GM10248 (cell line): ENCODE data around the gene ZFAND6.

Experiments used
- CTCF ChIA-PET: fragments of 300-600 bp; sonication (Branson Sonifier 250); formaldehyde crosslinking; extraction: SDS; loops from one replicate; lab custom pipeline; 2021; ENCODE audit warnings: antibody characterized with exemption; lab: Yijun Ruan, JAX
- POLR2A ChIA-PET: fragments of 350-650 bp; sonication (Branson Sonifier 250); formaldehyde crosslinking; extraction: SDS; loops from one replicate; lab custom pipeline; 2020; ENCODE audit warnings: antibody characterized with exemption; lab: Yijun Ruan, JAX
- DNase-seq: peaks from one replicate; pipeline ENCODE4 v3.0.0; 2012; ENCODE audit errors: extremely low spot score
- CTCF ChIP-seq: IDR thresholded peaks from 2 replicates; pipeline ENCODE4 v1.5.1; 2012; ENCODE audit warnings: mild to moderate bottlenecking, low read depth; ENCODE audit errors: extremely low read depth, missing control alignments, control extremely low read depth

ZFAND6 gene

DNA sequence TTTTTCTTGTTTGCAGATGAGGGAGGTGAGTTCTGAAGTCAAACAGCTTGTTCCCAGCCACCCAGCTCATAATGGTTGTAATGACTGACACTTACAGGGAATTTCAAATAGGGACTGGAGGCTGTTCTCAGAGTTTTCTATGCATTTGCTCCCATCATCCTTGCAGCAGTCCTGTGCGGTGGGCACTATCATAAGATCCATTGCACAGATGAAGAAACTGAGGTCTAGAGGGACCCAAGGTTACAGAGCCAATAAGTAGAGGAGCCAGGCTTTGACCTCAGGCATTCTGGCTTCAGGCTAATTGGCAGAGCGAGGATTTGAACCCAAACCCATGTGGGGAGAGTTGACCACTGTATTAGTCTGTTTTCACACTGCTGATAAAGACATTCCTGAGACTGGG, 125.7 kb downstream of the ZFAND6 start:
- TF ChIP-seq CTCF, result no peak
- DNase-seq, result no peak
- POLR2A ChIA-PET, result no interaction called here
- CTCF ChIA-PET, result no interaction called here

GRCh38 chr15:80186066-80186465, 126.6 kb downstream of the ZFAND6 start:
- POLR2A ChIA-PET, result no interaction called here
- no peak for TF ChIP-seq CTCF
- CTCF ChIA-PET, result no interaction called here
- DNase-seq, result no peak

- ChIA-PET POLR2A (no interaction called here), CTCF (no interaction called here)
- no peak for DNase-seq
- TF ChIP-seq CTCF, result no peak
Measured at GRCh38 chr15:80186597-80186996, 127.1 kb downstream of the ZFAND6 start.
